Stimulated activated CD8-positive, alpha-beta memory T cell treated with anti-CD3 and anti-CD28 coated beads, Interleukin-15, amount 100 ng/mL, for 1 hour (primary cell): ENCODE results near the gene TNFRSF1B.

Experiments used
- DNase-seq: peaks from one replicate; pipeline ENCODE4 v3.0.0-alpha.2; 2020; ENCODE audit warnings: low read depth

Gene TNFRSF1B

GRCh38 chr1:12158357-12159092 is 8.3 kb upstream of the TNFRSF1B start:
- DNase-seq: no peak

GRCh38 chr1:12159816-12160215 is 7.0 kb upstream of the TNFRSF1B start:
- DNase-seq: no peak

GRCh38 chr1:12161324-12161661 is 5.5 kb upstream of the TNFRSF1B start:
- DNase-seq: no peak

- DNase-seq: no peak
Observed at GRCh38 chr1:12161662-12162458, 4.9 kb upstream of the TNFRSF1B start.

GRCh38 chr1:12162459-12163137 is 4.2 kb upstream of the TNFRSF1B start:
- no peak for DNase-seq

GRCh38 chr1:12163210-12163609 is 3.6 kb upstream of the TNFRSF1B start:
- no peak for DNase-seq

- no peak for DNase-seq
Observed at GRCh38 chr1:12164210-12164609, 2.6 kb upstream of the TNFRSF1B start.

- DNase-seq: no peak
Observed at GRCh38 chr1:12165342-12165741, 1.4 kb upstream of the TNFRSF1B start.

GRCh38 chr1:12167493-12168429 is 970 bp downstream of the TNFRSF1B start:
- DNase-seq: no peak

GRCh38 chr1:12168451-12169160 is 1.8 kb downstream of the TNFRSF1B start:
- DNase-seq: no peak

GRCh38 chr1:12169442-12170135 is 2.8 kb downstream of the TNFRSF1B start:
- DNase-seq: no peak

GRCh38 chr1:12170263-12170671 is 3.5 kb downstream of the TNFRSF1B start:
- no peak for DNase-seq

- DNase-seq: no peak
Observed at GRCh38 chr1:12171206-12172041, 4.6 kb downstream of the TNFRSF1B start.

- no peak for DNase-seq
Observed at GRCh38 chr1:12172042-12172851, 5.5 kb downstream of the TNFRSF1B start.

- DNase-seq: no peak
Observed at GRCh38 chr1:12173041-12173509, 6.3 kb downstream of the TNFRSF1B start.

- peak; percentile 94 for DNase-seq
Observed at GRCh38 chr1:12173631-12174121, 6.9 kb downstream of the TNFRSF1B start.

- no peak for DNase-seq
Observed at GRCh38 chr1:12174924-12175810, 8.4 kb downstream of the TNFRSF1B start.
